ENCODE data around the gene RPTN.

RPTN gene

GRCh38 chr1:152109231-152109997, 49.6 kb downstream of the RPTN start:
- Mint-ChIP-seq H3K27ac (no peak overlapping the region), H3K4me3 (no peak overlapping the region), H3K9me3 (no peaks in the 10 kb centered on the region), H3K4me1 (no peaks in the 10 kb centered on the region), H3K36me3 (no peaks in the 10 kb centered on the region), H3K27me3 (peaks cover 6% of the 10 kb centered on the region)

DNA sequence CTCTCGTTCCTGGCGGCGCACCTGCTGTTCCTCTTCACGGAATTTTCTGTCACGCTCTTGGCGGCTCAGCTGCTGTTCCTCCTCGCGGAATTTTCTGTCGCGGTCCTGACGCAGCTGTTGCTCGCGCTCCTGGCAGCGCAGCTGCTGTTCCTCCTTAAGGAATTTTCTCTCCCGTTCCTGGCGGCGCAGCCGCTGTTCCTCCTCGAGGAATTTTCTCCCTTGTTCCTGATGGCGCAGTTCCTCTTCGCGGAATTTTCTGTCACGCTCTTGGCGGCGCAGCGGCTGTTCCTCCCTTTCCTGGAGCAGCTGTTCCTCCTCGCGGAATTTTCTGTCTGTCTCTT, 50.2 kb downstream of the RPTN start:
- no peak overlapping the region for H3K4me3 Mint-ChIP-seq
- H3K27ac Mint-ChIP-seq, result no peak overlapping the region
- H3K36me3 Mint-ChIP-seq, result no peaks in the 10 kb centered on the region
- no peaks in the 10 kb centered on the region for H3K4me1 Mint-ChIP-seq
- no peaks in the 10 kb centered on the region for H3K9me3 Mint-ChIP-seq
- H3K27me3 Mint-ChIP-seq, result peaks cover 6% of the 10 kb centered on the region

GRCh38 chr1:152107984-152108881, 50.8 kb downstream of the RPTN start:
- Mint-ChIP-seq H3K36me3 (no peaks in the 10 kb centered on the region), H3K27ac (no peak overlapping the region), H3K4me3 (peak overlapping the region; percentile 57), H3K4me1 (no peaks in the 10 kb centered on the region), H3K27me3 (peaks cover 8% of the 10 kb centered on the region), H3K9me3 (no peaks in the 10 kb centered on the region)

- Mint-ChIP-seq H3K27me3 (peaks cover 8% of the 10 kb centered on the region), H3K4me3 (no peak overlapping the region), H3K4me1 (no peaks in the 10 kb centered on the region), H3K36me3 (no peaks in the 10 kb centered on the region), H3K27ac (no peak overlapping the region), H3K9me3 (no peaks in the 10 kb centered on the region)
Observed at GRCh38 chr1:152107031-152107983, 51.7 kb downstream of the RPTN start.

DNA sequence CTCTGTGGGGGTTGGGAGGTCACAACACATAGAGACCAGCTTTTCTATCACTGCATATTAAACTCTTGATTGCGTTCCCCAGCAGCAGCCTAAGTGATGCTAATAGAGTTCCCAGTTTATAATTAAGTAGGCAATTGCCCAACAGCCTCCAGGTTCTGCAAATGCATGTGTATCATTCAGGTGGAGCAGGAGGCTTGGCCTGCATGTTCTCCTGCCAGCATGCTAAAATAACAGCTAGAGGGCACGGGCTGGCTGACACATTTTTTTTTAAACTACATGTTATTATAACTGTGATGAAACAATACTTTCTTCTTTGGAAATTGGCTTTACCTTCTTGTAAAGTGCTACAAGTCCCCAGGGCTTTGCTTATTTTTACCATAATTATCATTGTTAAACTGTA, 54.2 kb downstream of the RPTN start:
- H3K4me1 Mint-ChIP-seq, result no peaks in the 10 kb centered on the region
- no peaks in the 10 kb centered on the region for H3K36me3 Mint-ChIP-seq
- no peaks in the 10 kb centered on the region for H3K9me3 Mint-ChIP-seq
- H3K27ac Mint-ChIP-seq, result no peak overlapping the region
- no peak overlapping the region for H3K4me3 Mint-ChIP-seq
- H3K27me3 Mint-ChIP-seq, result peaks cover 17% of the 10 kb centered on the region

All from activated naive CD4-positive, alpha-beta T cell treated with anti-CD3 and anti-CD28 coated beads, Interleukin-2, amount 50 U/mL, for 24 hours (primary cell).